HG02943 (cell line): ENCODE measurements around the gene DHRS3.

Experiments
- ATAC-seq: cut with Tn5 transposase; IDR thresholded peaks from one replicate; pipeline ENCODE4 v1.9.1; 2021; ENCODE audit warnings: mild to moderate bottlenecking, low read depth, moderate library complexity; ENCODE audit not compliant: unreplicated experiment

The DHRS3 gene

GRCh38 chr1:12640237-12640957 lies 22.4 kb upstream of the DHRS3 start:
- no peak for ATAC-seq

DNA sequence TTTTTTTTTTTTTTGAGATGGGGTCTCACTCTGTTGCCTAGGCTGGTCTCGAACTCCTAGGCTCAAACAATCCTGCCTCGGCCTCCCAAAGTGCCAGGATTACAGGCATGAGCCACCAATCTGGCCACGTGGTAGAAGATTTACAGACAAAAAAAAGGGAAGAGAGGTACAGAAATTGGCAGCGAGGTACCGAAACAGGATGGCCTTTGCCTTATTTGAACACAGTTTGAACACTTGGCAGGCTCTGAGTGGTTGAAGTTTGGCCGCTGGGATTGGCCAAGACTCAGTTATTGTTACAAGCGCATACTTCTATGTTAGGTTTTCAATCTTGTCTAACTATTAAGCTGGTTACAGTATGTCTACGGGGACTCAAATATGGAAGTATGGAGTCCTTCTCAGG lies 19.7 kb upstream of the DHRS3 start:
- no peak for ATAC-seq

- ATAC-seq, result no peak
These were observed 18.3 kb upstream of the DHRS3 start for GRCh38 chr1:12636098-12636950.

DNA sequence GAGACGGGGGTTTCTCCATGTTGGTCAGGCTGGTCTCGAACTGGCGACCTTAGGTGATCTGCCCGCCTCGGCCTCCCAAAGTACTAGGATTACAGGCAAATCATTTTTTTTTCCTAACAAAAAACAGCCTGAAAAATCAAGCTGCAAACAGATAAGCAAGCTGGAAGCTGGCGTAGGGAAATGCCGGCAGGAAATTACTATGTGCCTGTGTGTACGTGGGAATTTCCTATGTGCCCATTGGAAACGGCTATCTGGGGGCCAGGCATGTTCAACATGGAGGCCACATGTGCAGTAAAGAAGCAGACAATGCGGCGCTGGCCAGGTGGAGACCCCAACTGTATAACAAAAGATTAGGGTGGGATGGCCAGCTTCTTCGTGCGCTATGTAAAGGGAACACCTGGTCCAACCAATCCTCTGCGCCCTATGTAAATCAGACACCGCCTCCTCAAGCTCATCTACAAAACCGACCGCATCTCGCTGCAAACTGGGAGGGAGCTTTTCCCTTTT lies 16.7 kb upstream of the DHRS3 start:
- ATAC-seq, result no peak

DNA sequence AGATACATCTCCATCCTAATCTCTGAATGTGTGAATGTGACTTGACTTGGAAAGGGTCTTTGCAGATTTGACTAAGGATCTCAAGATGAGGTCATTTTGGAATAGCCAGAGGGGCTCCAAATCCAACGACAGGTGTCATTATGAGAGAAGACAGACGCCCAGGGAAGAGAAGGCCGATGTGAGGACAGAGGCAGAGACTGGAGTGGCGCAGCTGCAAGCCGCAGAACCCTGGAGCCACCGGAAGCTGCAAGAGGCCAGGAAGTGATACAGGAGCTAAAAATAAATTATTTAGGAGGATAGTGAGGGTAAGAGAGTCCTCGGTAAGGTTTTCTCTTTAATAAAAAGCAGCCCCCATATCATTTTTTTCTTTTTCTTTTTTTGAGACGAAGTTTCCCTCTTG lies 16.1 kb upstream of the DHRS3 start:
- no peak for ATAC-seq

GRCh38 chr1:12631571-12631970 lies 13.6 kb upstream of the DHRS3 start:
- ATAC-seq, result no peak

DNA sequence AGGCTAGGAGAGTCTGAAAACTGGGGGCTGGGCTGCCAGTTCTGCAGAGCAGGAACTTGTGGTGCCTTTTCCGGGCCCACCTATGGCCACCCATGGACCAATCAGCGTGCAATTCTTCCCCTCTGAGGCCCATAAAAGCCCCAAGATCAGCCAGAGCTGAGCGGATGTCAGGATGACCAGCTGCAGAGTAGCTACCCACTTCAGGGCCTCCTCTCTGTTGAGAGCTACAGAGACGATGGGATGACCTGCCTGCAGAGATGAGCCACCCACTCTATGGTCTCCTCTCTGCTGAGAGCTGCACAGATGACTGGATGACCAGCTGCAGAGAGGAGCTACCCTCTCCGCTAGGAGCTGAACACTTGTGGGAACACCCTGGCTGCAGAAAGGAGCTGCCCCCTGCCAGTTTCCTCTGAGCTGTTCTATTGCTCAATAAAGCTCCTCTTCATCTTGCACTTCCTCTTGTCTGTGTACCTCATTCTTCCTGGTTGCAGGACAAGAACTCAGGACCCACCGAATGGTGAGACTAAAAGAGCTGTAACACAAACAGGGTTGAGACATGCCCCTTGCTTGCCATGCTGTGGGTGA lies 13.0 kb upstream of the DHRS3 start:
- ATAC-seq, result no peak

GRCh38 chr1:12629985-12630760 lies 12.2 kb upstream of the DHRS3 start:
- no peak for ATAC-seq

- no peak for ATAC-seq
These were observed 11.5 kb upstream of the DHRS3 start for GRCh38 chr1:12629511-12629956.

- no peak for ATAC-seq
These were observed 9.3 kb upstream of the DHRS3 start for GRCh38 chr1:12627296-12627695.

DNA sequence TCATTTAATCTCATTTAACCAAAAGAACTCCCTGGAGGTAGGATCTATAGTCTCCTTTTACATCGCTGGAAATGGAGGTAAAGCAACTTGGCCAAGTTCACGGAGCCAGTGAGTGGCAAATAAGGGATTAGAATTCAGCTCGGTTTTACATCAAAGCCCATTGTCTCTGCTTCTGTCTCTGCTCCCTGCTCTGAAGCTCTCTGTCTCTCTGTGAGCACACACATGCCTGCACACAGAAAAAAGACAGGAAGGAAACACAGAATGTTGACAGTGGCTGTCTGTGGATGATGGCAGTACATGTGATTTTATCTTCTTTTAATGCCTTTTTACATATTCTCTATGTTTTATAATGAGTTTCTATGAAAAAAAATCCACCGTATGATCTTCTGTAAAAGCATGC lies 8.9 kb upstream of the DHRS3 start:
- no peak for ATAC-seq

DNA sequence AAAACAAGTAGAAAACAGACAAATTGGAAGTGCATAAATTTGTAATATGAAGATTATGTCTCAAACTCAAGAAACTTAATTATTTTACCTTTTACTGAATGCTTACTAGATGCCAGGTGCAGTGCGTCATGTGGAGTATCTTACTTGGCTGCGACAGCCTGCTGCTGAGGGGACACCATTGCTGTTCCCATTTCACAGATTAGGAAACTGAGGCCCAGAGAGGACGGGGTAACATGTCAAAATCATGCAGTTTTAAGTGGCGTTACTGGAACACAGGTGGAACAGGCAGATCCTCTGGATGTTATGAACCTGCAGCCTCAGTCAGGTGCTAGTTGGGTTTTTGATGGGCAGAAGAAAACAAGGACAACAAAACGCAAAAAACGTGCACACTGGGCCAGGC lies 7.3 kb upstream of the DHRS3 start:
- ATAC-seq, result no peak

DNA sequence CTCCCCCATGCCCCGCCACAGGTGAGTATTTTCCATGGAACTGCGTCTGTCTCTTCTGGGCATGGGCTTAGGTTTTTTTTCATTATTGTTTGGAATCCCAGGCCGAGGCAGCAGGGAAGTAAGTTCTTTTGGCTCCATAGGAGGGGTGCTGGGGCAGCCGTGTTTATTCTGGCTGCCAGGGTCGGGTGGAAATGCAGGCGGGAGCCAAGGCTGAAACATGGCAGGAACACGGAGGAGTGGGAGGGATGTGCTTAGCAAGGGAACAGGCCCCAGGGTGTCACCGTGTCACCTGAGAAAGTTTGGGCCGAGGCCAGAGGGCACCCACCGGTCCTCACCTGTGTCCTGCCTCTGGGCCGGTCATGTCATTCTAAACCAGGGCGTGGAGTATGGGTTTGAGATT lies 4.5 kb upstream of the DHRS3 start:
- no peak for ATAC-seq

- ATAC-seq, result no peak
These were observed 3.6 kb upstream of the DHRS3 start for GRCh38 chr1:12621346-12622335.

GRCh38 chr1:12620931-12621330 lies 2.9 kb upstream of the DHRS3 start:
- no peak for ATAC-seq

GRCh38 chr1:12620488-12620865 lies 2.5 kb upstream of the DHRS3 start:
- no peak for ATAC-seq

DNA sequence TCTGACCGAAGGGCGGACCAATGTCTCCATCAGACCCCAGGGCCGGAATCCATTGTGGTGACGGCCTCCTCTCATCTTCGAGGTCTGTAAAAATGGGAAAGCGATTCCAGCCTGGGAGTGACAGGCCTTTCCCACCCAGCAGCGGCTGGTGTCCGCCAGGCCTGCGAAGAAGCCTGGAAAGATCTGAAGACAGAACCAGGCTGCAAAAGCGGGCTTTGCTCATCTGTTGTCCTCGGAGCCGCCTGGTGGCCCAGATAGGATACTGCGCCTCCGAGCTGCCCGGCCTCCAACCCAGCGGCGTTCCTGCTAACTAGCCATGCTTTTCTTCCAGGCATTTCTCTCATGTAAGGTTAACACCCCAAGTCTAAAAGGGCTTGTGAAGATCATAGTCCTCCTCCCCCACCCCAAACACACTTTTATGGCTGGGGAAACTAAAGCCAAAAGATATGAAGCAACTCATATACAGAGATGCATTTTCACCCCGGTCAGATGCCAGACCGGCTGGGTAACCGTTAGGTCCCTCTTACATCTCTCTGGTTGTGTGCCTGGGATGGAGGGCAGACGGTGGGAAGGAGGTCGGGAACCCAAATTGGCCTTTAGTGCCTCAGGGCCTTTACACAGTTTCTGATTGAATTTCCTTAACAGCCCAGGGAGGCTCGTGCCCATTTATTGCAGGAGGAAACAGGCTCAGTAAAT lies 1.9 kb upstream of the DHRS3 start:
- no peak for ATAC-seq

DNA sequence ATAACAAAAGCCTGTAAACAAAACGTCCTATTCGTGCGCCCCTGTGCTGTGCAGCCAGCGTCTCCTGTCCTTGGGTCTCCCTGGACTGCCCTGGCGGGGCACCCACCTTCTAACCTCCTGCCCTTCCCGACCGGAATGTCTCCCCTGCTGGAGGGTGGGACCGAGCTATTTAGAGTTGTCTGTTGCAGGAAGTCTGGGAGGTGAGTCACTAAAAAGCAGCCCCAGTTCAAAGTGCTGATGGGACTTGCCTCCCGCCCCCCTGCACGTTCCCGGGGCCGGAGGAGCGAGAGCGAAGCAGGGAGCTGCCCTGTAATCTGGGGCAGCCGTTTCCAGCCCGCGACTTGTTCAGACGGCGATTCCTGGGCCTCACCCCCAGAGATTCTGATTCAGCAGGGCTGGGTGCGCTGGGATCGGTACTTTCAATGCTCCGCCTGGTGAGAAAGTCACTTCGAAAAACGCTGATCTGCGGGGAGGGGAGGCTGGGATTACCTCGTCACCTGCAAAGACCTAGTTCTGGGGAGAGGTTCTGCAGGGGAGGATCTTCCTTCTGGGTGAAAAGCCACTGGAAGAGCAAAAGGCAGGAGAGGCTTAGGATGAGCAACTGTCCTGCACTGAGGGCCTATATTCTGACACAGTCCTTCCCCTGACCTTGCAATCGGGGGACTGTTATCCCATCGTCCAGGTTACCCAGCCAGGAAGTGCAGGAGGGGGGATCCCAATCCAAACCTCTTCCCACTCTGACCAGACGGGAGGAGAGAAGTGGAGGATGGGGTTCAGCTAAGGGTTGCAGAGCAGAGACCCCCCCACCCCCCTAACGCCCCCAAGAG lies 1.2 kb upstream of the DHRS3 start:
- no peak for ATAC-seq
